Activated naive CD4-positive, alpha-beta T cell (primary cell): ENCODE data around the gene MYO15B.
"Not testable (repeated sequence)": the region's sequence is repeated elsewhere in the genome, so short reads cannot be mapped to it uniquely, and the experiment has no call there.

Source experiments
- DNase-seq, 4 experiments: peaks; one replicate each; lab custom pipeline; 2025; lab: John Stamatoyannopoulos, UW

The MYO15B gene

DNA sequence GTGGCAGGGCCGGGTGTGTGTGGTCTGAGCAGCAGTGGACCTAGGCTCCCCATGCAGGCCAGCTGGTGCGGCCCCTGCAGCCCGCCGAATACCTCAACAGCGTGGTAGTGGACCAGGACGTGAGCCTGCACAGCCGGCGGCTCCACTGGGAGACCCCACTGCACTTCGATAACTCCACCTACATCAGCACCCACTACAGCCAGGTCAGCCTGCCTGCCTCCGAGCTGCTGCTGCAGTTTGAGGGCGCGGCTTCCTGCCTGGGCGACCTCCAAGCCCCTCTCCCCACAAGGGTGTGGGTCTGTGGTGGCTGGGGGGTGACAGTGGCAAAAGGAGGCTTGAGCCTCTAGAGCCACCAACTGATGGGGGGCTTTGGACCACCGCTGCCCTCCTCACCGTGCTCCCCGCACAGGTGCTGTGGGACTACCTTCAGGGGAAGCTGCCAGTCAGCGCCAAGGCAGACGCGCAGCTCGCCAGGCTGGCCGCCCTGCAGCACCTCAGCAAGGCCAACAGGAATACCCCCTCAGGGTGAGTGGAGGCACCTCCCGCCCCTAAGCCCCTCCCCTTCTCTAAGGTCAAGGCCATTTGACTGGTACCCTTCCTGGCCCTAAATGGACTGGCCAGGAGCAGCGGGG lies 37.2 kb downstream of the MYO15B start:
- no peak for DNase-seq

DNA sequence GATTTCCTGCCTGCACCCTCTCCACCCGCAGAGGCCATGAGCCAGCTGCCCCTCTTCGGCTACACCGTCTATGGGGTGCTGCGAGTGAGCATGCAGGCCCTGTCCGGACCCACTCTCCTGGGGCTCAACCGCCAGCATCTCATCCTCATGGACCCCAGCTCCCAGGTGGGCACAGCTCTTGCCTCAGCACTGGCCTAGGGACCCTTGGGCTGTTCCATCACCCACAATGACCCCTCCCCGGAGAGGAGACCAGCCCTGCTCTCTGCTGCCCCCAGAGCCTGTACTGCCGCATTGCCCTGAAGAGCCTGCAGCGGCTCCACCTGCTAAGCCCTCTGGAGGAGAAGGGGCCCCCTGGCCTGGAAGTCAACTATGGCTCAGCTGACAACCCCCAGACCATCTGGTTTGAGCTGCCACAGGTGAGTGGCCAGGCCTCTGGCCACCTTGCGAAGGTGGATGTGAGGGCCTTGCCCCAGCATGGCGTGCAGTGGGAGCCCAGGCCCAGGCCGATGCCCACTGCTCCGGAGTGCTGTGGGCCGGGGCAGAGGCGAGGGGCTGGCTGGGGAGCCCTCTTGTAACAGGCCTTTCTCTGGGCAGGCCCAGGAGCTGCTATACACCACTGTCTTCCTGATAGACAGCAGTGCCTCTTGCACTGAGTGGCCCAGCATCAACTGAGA lies 38.4 kb downstream of the MYO15B start:
- peak in 1 of 4 experiments; percentile 9 for DNase-seq

DNA sequence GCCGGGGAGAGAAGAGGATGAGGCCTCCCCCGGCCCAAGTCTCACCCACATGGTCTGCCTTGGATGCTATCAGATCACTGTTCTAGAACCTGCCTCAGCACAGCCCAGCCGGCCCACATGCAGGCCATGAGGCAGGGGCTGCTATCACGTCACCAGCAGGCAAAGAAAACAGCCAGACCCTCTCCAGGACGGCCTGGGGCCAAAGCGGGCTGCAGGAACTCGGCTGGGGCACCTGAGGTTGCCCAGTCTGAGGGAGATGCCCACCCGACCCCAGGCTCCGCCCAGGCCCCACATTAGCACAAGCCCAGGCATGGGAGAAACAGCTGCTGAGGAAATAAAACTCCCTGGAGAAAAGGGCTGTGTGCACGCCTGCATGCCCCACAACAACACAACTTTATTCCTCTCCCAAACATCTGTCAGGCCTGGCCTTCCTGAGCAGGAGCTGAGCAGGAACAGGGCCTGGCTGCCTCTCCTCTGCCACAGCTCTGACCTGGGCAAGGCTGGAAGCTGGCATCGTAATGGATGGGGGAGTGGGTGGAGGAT lies 39.0 kb downstream of the MYO15B start:
- DNase-seq, result no peak

DNA sequence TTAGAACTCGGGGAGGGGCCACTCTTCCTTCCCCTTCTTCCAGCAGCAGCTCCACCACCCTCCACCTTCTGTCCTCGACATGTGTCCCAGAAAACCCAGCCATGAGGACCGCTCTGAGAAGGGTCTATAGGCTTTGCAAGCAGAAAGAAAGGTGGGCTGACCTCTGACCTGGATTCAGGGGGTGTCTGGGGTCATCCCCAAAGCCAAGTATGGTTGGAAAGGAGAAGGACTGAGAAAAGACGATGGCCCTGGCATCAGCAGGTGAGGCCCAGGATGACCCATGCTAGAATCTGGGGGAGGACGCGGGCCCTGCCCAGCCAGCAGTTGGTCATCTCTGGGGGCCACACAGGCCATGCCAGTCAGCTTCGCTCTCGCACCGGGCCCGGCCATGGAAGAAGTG lies 39.5 kb downstream of the MYO15B start:
- DNase-seq, result no peak

DNA sequence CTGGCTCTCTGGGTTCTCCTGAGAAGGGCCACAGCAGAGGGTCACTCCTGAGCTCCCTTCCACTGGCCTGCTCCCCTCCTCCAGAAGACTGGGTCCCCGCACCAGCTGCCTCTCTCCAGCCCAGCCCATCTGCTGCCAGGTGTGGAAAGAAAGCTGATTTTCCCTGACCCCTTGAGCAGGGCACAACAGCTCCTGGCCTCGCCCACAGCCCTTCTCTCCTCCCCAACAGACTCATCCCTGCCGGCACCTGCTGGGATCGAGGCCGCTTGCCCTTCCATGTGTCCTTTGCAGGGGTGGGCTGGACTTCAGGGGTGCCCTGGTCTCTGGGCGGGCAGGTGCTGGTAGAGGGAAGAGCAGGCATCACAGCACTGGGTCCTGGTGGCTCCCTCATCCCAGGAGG lies 40.8 kb downstream of the MYO15B start:
- no peak for DNase-seq

DNA sequence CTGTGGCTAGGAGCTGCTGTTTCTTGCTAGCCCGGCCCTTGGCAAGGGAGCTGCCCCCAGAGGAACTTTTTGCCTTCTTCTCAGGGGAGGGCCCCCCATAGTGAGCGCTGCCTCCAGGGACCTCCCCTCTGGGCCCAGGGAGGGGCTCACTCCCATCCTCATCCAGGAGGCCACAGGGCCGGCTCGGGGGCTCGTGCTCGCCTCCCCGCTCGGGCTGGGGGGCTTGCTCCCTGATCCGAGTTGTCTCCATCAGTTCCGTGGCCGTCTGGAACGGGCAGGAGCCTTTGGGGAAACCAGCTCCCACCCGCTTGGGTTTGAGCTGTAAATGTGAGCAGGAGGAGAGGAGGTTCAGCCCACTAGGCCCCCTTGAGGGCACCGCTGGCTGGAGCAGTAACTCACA lies 41.6 kb downstream of the MYO15B start:
- DNase-seq, result no peak

DNA sequence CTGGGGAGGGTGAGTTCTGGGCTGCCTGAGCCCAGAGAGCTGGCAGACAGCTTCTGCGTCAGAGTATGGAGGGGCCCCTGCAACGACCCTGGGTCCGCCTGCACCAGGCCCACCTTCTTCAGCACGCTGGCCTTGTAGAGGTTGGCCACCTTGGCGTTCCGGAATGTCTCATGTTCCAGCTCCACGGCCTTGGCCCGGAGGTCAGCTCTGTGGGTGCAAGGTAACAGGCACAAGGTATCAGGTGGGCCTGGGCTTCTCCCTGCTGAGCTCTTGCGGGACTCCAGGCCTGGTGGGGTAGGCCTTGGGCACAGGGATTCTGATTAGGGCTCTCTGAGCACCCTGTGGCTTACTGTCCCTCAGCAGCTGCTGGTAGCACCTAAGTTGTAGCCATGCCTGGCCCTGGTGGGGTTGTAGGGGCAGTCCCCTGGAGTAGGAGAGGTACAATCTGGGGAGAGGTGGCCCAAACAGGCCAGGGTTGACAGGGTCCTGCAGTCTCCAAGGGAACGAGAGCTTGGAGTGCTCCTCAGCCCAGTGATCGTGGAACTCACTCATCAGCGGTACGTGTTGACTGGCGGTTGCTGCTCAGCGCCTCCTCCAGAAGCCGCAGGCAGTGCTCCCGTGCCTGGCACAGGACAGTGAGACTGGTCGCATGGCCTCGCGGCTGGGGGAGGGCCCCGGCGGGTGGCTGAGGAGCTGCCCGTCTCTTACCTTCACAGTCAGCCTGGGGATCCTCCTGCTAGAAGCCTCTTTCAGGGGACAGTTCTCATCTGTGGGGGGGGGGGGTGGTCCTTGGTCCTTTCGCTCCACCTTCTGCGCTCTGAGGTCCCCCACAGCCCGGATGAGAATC lies 42.7 kb downstream of the MYO15B start:
- no peak for DNase-seq

DNA sequence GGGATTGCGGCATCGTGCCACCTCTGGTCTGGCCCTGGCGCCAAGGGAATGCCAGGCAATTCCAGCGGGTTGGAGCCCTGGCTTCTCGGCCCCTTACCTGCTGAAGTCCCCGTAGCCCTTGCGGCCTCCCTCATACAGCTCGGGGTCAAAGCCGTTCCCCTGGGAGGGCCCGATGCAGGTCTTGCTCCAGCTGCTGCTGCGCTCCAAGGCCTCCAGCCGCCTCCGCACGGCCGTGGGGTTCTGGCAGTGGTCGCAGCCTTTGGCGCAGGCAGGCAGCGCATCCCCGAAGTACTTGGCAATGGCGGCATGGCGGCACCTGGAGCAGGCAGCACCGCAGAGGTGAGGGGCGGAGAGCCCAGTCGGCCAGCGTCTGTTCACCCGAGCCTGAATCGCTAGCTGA lies 43.8 kb downstream of the MYO15B start:
- no peak for DNase-seq

DNA sequence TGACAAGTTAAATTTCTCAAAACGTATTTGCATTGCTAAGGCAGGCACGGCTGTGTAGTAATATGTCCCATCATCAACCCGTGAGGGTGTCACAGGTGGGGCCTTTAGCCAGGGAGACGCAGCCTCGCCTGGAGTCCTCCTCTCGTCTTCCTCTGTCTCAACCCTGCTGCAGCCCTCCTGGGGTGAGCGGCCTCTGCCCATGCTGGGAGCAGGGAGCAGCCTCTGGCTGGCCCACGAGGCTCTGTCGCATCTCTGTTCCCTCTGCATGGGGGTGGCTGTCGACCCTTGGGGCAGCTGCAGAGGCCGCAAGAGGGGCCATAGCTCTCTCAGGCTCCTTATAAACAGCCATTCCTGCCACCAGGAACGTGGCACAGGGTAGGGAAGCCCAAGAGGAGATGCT lies 44.8 kb downstream of the MYO15B start:
- DNase-seq, result no peak

DNA sequence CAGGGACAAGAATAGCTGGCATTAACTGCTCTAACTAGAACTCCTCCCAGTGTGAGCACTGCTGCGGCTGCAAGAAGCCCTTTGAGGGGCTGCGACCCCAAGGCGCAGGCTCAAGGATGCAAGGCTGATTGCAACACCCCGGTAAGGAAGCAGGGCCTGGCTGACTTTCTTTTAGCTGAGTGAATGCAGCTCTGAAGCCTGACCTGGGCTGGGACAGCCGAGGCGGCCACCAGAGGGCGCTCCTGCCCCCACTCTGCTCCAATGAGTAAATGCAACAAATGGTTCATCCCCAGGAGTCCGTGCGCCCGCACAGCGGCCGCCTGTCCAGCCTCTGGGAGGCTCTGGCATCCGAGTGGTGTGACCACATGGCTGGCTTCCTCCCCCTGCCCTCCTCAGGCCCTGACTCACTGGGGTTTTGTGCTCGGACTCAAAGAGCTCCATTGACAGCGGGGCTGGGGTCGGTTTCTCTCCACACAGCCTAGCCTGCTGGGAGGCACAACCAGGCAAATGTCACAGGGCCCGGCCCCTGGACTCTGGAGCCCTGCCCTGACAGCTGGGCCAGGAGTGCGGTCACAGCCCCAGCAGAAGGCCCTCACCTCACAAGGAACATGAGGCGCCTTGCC lies 45.4 kb downstream of the MYO15B start, which contains the start of gene SMIM5:
SMIM5 (plus strand) TSS at position 572 of the 623 bp plus-strand sequence. CDS start 6,768 bp downstream, outside the sequence.
- peak; percentile 63 to 81 (median 78) for DNase-seq

DNA sequence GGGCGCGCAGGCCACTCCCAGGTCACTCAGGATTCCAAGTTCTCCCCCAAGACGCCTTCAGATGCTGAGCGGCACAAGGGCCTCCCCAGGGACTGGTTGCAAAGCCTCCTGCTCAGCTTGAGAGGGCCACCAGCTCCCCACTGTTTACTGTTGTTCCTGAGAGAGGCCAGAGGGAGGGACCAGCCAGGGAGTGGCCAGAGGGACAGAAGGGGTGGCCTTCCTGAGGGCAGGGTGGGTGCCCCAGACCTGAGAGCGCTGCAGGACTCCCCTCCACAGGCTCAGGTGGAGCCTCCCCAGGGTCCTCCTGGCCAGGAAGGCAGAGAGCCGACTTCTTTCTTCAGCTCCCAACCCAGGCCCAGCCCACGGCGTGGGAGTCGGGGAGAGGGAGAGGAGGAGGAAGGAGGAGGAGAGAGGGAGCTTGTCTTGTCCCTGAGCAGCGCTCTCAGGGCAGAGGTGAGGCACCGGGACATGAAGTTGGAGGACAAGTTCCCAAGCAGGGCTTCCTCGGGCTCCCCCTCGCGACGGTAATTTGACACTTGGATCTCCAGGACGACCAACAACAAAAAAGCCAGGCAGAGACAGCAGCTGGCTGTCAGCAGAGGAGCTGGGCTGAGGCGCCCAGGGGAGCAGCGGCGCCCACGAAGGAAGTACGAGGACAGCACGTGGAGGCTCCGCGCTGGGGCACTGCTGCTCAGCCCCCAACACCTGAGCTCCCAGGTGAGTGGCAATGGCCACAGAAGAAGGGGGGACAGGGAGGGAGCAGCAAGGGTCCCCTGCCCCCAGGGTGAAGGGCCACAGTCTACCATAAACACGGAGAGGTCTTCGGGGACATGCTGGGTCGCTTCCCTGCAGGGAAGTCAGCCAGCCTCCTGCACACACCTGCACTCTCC lies 46.1 kb downstream of the MYO15B start:
- peak in 3 of 4 experiments; percentile 18 to 36 (median 24) for DNase-seq

DNA sequence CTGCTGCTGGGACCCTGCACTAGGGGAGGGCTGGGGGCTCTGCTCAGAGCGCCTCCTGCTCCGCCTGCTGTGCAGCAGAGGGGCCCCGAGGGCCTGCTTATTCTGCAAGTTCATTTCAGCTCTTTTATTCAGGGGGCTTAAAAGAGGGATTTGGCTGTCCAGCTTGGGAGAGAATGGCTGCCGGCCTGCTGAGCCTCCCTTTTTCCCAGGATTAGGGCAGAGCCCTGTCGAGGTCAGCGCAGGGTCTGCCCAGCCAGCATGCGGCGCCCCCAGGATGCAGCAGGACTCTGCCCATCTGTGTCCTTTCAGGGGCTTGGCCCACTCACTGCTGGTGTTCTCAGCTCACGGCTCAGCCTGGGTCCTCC lies 46.8 kb downstream of the MYO15B start:
- DNase-seq, result no peak

DNA sequence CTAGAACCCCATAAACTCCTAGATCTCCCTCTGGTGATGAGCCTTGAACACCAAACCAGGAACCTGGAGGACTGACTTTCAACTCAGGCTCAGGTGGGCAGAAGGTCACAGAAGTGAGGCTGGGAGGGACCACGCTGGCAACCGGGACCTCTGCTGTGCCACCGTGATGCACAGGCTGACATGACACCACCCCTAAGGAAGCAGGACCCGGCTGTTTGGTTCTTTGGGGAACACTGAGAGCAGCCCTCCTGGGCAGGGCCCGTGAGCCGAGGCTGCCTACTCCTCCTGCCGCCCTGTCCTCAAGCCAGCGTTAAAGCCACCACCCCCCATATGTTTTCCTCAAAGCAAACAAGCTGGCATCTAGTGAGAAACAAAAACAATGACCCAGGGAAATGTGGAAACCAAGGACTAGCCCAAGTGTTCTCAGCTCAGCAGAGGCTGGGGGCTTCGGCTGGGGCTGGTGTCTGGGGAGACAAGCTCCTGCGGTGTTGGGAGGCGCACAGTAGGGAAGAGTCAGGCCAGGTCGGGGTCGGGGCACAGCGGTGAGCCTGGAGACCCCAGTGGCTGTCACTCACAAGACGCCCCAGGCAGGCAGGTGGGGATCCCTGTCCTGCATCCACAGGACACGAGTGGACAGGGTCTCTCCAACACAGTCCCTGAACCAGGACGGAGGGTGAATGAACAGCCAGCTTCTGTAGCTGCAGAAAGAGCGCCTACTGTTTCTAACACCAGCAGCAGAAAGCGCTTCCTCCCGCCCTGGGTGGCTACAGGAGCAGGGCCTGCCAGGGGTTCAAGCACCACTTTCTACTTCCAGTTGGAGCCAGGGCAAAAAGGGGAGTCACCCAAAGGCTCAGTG lies 47.4 kb downstream of the MYO15B start:
- no peak for DNase-seq

DNA sequence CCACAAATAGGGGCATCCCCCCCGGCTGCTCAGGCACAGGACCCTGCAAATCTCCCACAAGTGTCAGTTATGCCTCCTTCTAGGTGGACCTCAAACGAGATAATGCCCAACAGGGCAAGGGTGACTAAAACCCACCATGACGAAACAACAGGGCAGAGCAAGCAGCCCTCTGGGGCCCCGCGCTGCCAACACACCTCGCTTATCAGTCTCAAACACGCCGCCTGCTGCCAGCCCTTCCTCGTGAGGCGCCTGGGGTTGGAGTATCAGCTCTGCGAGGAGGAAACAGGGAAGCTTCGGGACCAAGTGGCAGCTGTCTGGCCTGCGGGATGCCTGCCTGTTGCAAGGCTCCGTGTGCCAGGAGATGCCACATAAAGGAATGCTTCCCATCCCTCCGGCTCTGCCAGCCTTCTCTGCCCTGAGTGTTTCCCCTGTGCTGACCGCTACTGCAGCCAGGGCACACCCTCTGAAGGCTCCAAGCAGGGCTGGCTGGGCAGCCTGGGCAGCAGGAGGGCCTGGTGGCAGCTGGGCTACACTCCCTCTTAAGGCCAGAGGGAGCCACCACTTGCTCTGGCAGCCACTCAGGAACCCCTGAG lies 48.1 kb downstream of the MYO15B start:
- DNase-seq, result no peak

DNA sequence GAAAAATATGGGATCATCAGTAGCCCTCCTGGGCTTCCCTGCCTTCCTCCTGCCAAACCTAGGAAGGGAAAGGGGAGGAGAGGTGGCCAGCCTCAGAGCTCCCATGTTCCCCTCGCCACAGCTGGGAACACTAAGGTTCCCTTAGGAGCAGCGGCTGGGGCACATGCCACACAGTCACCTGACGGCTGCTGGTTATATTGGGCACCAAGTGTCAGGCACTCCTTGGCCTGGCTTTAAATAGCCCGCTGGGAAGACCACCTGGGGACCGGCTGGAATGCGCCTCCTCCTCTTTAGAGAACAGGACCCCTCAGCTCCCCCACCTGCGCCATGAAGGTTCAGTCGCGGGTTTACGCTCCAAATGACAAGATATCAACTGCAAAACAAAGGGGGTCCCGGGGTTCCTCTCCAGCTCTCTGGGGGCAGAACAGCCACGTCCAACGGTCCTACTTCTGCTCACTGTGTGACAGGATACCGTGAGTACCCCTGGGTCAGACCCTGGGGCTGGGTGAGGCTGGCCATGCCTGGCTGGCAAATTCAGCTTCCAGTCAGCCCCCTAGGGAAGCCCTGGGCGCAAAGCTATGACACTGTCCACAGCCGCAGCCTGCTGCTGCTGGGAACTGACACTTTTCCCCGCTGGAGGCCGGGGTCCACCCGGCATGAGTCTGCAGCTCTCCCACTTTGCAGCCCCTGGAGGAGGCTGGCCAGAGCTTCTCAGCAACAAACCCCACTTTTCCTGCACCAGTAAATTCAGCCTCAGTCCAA lies 49.0 kb downstream of the MYO15B start:
- DNase-seq, result no peak

DNA sequence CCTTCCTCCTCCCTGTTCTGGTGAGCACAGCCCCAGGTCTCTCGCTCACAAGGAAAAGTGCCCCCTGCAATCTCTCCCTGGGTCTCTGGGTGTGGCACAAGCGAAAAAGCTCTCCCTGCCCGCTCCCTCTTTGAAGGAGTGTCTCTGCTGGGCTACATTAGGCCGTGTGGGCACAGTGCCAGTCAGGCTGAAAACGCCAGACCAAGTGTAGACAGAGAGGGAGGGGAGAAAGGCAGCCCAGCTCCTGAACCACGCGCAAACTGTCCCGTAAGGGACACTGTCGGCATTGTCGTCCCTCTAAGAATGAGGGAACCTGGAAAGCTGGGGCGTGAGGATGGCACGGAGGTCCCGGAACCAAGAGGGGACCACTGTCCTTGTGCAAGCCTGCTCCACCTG lies 49.5 kb downstream of the MYO15B start:
- DNase-seq, result no peak

DNA sequence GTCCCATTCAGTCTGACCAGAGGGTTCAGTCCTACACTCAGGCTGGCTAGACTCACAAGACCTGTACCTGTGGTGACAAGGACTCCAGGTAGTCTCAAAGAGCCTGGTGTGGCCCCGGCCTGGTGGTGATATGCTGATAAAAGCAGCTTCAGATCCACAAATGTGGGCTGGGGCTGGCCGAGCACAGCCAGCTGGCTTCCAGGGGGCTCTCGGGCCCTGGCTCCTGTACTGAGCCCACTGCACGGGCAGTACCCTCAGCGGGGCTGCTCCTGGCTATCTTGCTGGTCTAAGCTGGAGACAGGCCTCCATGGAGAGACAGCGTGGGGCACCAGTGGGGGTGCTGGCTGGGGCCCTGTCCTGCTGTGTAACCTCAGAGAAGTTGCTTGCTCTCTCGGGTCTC lies 50.0 kb downstream of the MYO15B start:
- no peak for DNase-seq

DNA sequence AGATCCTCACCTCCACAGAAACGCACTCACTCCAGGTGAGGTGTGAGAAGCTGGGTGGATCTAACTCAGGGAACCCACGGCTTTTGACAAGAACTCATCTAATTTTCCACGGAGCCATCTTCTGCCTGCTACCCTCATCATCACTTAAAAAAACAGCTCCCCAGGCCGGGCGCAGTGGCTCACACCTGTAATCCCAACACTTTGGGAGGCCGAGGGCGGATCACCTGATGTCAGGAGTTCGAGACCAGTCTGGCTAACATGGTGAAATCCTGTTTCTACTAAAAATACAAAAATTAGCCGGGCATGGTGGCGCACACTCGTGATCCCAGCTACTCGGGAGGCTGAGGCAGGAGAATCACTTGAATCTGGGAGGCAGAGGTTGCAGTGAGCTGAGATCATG lies 50.4 kb downstream of the MYO15B start:
- DNase-seq, result not testable (repeated sequence)

DNA sequence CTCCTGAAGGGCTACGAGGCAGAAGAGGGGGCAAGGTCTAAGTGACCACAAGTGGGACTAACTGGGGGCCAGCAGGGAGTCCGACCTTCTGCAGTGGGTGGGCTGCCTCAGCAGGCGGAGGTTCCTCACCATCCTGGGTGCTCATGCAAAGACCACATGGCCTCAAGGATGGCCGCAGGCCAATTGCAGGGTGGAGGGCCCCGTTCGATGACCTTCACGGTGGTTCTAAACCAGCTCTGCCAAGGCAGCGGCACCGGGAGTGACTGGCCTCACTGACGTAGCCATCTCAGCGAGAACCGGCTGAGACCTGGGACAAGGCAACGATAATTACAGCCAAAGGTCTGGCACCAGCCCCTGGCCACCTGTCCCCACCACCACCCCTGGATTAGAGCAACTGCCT lies 51.3 kb downstream of the MYO15B start:
- DNase-seq, result no peak
